Right ventricle myocardium superior (tissue), 1 donor: Measurements from ENCODE around the gene ENPP7. TPM values are rescaled to one million over a fixed set of nuclear protein-coding genes. Genes with fewer than 3 reads are reported as not detected.
A peak's percentile ranks its signal among the peaks of the same experiment; 100 is the strongest.

ENCODE experiments used
- ATAC-seq: fragments of 200-7000 bp; cut with Tn5 transposase; one replicate; pipeline ENCODE4 v1.9.1; 2020; ENCODE audit warnings: mild to moderate bottlenecking; ENCODE audit not compliant: poor library complexity
- DNase-seq: peaks from one replicate; pipeline ENCODE4 v3.0.0-alpha.2; 2020
- intact Hi-C: fragments of 100-400 bp; cut with DNase I; formaldehyde crosslinking; loops from one replicate; pipeline ENCODE4 v1.11.2; 2022
- total RNA-seq: library from RNA; stranded (reverse); fragmentation: NEBNext Ultra II Directional; extraction: Animal tissue kit (Norgen Biotek cat#: 25700); gene quantifications from one replicate; pipeline ENCODE4 v1.2.1, GENCODE V29; 2021
- donor health status: DM: no; HTN: yes; CAD: no; lungs with severe emphysema.

The ENPP7 gene
- total RNA-seq, 1 donor from 2014 or later: not detected

- ATAC-seq (peak; percentile 94), DNase-seq (peak; percentile 81)
- intact Hi-C loops: no loop called here
Observed at GRCh38 chr17:79728169-79728907, 2.4 kb upstream of the ENPP7 start.

DNA sequence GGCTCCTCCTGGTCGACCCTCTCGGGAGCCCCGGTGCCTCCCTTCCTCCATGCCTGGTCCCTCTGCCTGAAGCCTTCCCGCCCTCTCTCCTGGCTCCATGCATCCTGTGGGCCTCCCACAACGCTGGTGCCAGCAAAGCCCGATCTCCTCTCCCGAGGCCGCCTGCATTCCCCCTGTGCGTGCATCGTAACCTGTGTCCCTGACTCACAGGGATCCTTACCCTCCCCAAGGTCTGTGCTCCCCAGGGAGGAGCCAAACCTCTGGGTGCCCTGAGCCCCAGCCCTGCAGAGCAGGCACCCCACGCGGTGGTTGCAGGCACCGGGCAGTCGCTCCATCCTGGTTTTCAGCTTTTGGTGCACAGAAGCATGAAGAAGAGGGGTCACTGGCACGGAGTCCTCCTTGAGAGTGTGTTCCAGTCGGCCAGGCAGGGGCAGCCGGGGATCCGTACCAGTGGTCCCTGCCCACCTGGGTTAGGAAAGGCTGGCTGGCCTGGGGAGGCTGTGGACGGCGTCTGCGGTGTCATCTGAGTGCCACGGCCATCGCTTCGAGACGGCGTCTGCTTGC, 1.8 kb upstream of the ENPP7 start:
- ATAC-seq: peak; percentile 24
- DNase-seq: no peak
- intact Hi-C loops: no loop called here

GRCh38 chr17:79729761-79730160, 982 bp upstream of the ENPP7 start:
- intact Hi-C loops: no loop called here
- no peak for DNase-seq

DNA sequence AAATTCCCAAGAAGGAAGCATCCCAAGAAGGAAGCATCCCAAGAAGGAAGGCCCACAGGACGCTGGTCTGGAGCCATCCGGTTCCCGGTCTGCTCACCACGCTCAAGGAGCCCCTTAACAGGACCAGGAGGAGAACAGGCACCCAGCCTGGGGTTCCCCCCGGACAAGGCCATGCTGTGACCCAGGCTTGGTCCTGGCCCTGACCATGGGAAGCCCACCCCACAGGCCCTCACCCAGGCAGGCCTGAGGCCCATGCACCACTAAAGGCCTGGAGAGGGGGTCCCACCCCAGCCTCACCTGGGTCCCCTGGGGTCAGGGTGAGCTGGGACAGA, 340 bp upstream of the ENPP7 start:
- DNase-seq (no peak), ATAC-seq (no peak)
- intact Hi-C loops: no loop called here

More at GRCh38 chr17:79729761-79730160, 982 bp upstream of the ENPP7 start:
- ATAC-seq: no peak

DNA sequence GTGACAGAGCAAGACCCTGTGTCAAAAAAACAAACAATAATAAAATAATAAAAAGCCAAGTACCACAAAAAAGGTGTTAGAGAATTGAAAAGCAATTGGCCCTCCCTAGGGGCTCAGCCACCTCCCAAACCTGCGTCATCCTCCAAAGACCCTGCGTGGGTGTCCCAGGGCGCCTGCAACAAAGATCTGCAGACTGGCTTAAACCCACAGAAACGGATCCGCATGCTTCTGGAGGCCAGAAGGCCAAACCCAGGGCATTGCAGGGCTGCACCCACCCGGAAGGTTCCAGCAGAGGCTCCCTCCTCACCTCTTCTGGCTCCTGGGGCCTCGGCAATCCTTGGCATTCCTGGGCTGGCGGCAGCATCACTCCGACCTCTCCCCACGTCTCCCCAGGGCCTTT, 1.5 kb downstream of the ENPP7 start:
- no peak for DNase-seq
- intact Hi-C loops: no loop called here
- ATAC-seq: no peak

DNA sequence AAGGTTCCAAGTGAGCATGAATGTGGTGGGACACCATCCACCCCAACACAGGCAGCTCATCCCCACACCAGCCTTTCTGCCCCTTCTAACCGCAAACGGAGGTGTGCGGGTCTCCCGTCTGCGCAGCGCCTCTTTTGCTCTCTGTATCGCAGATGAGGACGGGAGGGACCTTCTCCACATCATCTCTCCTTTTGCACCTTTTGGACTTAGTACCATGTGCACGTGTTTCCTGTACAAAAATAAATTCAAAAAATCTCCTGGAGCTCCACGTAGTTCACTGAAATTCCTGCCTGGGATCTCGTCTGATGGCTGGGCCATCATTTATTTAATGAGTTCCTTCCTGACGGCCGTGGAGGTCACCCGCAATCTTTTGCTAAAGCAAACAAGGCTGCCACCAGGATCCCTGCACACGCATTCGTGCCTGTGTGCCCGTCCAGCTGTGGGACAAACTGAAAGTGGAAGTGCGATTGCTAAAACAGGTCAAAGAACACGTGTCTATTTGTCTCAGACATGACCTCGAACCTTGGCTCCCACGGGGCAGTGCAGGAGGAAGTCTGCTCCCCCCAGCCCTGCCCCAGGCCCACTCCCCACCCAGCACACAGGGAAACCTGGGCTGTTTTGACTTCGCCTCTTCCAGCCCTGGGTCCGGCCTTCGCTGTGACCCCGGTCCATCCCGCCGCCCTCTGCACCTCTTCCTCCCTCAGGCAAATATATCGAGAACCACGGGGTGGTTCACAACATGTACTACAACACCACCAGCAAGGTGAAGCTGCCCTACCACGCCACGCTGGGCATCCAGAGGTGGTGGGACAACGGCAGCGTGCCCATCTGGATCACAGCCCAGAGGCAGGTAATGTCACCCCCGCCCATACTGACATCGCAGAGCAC, 2.3 kb downstream of the ENPP7 start:
- no peak for DNase-seq
- ATAC-seq: no peak
- intact Hi-C loops: no loop called here

DNA sequence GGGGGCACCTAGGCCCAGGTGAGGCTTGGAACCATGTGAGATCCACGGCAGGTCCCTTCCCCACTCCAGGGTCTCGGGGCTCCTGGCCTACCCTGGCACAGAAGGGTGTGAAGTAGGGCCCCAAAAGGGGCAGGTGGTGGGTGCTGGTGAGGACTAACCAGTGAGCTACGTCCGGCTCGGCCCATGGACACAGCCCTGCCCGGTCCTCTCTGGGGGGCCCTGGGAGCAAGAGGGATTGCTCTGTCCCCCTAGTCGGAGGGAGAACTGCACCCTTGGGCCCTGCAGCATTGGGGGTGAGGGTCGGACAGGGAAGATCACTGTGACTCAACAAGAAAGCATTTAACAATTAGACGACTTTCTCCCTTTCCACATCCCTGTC, 2.9 kb downstream of the ENPP7 start:
- DNase-seq: no peak
- intact Hi-C loops: no loop called here
- ATAC-seq: no peak

DNA sequence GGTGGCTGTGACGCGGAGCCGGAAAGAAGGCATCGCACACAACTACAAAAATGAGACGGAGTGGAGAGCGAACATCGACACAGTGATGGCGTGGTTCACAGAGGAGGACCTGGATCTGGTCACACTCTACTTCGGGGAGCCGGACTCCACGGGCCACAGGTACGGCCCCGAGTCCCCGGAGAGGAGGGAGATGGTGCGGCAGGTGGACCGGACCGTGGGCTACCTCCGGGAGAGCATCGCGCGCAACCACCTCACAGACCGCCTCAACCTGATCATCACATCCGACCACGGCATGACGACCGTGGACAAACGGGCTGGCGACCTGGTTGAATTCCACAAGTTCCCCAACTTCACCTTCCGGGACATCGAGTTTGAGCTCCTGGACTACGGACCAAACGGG, 4.4 kb downstream of the ENPP7 start:
- intact Hi-C loops: no loop called here
- ATAC-seq (no peak), DNase-seq (no peak)

- ATAC-seq: no peak
- DNase-seq: no peak
- intact Hi-C loops: no loop called here
Observed at GRCh38 chr17:79737046-79737921, 6.5 kb downstream of the ENPP7 start.

GRCh38 chr17:79737922-79738578, 7.3 kb downstream of the ENPP7 start:
- intact Hi-C loops: no loop called here
- DNase-seq (no peak), ATAC-seq (no peak)

DNA sequence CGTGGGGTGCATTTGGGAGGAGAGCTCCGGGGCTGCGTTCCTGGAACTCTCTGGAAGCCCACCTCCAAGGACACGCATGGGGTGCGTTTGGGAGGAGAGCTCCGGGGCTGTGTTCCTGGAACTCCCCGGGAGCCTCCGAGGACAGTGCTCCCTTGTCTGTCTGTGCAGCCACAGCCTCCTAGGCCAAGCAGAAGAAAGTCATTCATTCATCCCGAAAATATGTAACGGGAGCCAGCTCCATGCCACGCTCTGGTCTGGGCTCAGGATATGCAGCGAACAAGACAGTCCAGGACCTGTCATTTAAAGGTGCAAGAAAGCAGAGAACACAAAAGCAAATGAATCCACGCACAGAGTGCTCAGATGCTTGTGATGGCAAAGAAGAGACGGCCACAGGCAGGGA, 7.9 kb downstream of the ENPP7 start:
- DNase-seq: no peak
- intact Hi-C loops: no loop called here
- no peak for ATAC-seq

- no peak for DNase-seq
- intact Hi-C loops: loop anchor here (5.0 kb wide), 1 partner anchor 248 kb away; no protein-coding TSS in a partner anchor
- no peak for ATAC-seq
Observed at GRCh38 chr17:79739148-79740062, 8.7 kb downstream of the ENPP7 start.

GRCh38 chr17:79740413-79740812, 9.7 kb downstream of the ENPP7 start:
- DNase-seq (no peak), ATAC-seq (no peak)
- intact Hi-C loops: loop anchor here (5.0 kb wide), 1 partner anchor 247 kb away; no protein-coding TSS in a partner anchor

DNA sequence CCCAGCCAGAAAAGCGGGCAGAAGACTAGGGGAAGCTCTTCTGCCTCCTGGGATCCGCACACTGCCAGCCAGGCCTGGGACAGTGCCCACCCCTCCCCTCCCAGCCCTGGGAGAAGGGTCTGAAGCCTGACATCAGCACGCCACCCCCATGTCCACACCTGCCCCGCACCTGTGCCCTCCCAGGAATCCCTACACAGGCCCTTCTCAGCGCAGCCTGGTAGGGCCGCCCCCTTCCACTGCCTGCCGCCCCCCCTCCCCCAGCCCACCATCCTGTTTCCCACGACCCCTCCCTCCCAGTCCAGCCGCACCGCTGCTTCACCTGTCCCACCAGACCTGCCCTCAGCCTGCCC, 10.6 kb downstream of the ENPP7 start:
- intact Hi-C loops: loop anchor here (5.0 kb wide), 1 partner anchor 246 kb away; no protein-coding TSS in a partner anchor
- ATAC-seq (no peak), DNase-seq (no peak)

- intact Hi-C loops: loop anchor here (5.0 kb wide), 1 partner anchor 245 kb away; no protein-coding TSS in a partner anchor
- ATAC-seq (peak; percentile 81), DNase-seq (peak; percentile 84)
Observed at GRCh38 chr17:79741751-79742588, 11.2 kb downstream of the ENPP7 start.

DNA sequence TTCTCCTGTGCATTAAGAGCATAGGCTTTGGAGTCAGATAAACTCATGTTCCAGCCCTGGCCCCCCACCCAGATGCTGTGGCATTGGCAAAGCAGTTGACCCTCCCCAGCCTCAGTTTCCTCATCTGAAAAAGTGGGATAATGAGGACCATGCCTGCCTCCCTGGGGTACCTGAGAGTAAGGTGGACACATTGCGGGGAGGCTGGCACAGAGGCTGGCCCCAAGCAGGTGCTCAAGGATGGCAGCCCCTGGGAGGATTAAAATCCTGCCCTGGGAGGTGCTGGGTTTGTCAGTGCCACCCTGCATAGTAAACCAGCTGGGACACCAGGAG, 11.8 kb downstream of the ENPP7 start:
- ATAC-seq: no peak
- DNase-seq: no peak
- intact Hi-C loops: loop anchor here (5.0 kb wide), 1 partner anchor 245 kb away; no protein-coding TSS in a partner anchor
